H1 (cell line): ENCODE measurements around the gene DNAH8. TPM values are rescaled to one million over a fixed set of nuclear protein-coding genes. Genes with fewer than 3 reads are reported as not detected.
A peak's percentile ranks its signal among the peaks of the same experiment; 100 is the strongest.

Experiments used
- CTCF ChIA-PET: fragments of 300-600 bp; sonication (Branson Sonifier 250); formaldehyde crosslinking; loops from one replicate; lab custom pipeline; 2021; ENCODE audit not compliant: partially characterized antibody; lab: Charles Lee
- POLR2A ChIA-PET: fragments of 300-600 bp; sonication (Branson Sonifier 250); formaldehyde crosslinking; loops from one replicate; lab custom pipeline; 2021; ENCODE audit warnings: inconsistent platforms; ENCODE audit not compliant: partially characterized antibody; lab: Charles Lee
- DNase-seq, 2 experiments: peaks; one replicate each; pipeline versions ENCODE4 v3.0.0 to v3.0.0-alpha.2; 2010 to 2022; ENCODE audit warnings: low spot score in 2 of 2, low read depth in 1 of 2, mixed read lengths in 1 of 2
- FAIRE-seq: peaks from 2 replicates; lab custom pipeline; 2011; peaks lifted over from hg19 to GRCh38; lab: Jason Lieb, UNC
- H2AFZ ChIP-seq: 2 replicates; pipeline ENCODE4 v1.8.1; 2012; ENCODE audit warnings: low read length, inconsistent platforms
- H2AK5ac ChIP-seq: 2 replicates; pipeline ENCODE4 v1.6.1; 2013; ENCODE audit warnings: low read depth, low read length
- H2BK120ac ChIP-seq: replicated peaks from 2 replicates; pipeline ENCODE3; 2013; ENCODE audit warnings: low read depth, low read length, inconsistent platforms
- H2BK12ac ChIP-seq: 2 replicates; pipeline ENCODE4 v1.6.1; 2013; ENCODE audit warnings: low read depth, low read length
- H2BK15ac ChIP-seq: 2 replicates; pipeline ENCODE4 v1.6.1; 2013; ENCODE audit warnings: low read length
- H2BK20ac ChIP-seq: 2 replicates; pipeline ENCODE4 v1.6.1; 2013; ENCODE audit warnings: low read length
- H2BK5ac ChIP-seq: 2 replicates; pipeline ENCODE4 v1.6.1; 2013; ENCODE audit warnings: low read depth, low read length
- H3K14ac ChIP-seq: 2 replicates; pipeline ENCODE4 v1.6.1; 2013; ENCODE audit warnings: inconsistent platforms; ENCODE audit not compliant: insufficient read length
- H3K18ac ChIP-seq: 2 replicates; pipeline ENCODE4 v1.6.1; 2013; ENCODE audit warnings: low read length; ENCODE audit errors: extremely low read depth
- H3K23ac ChIP-seq: 2 replicates; pipeline ENCODE4 v1.6.1; 2013; ENCODE audit warnings: inconsistent platforms; ENCODE audit not compliant: insufficient read length
- H3K23me2 ChIP-seq: 2 replicates; pipeline ENCODE4 v1.6.1; 2013; ENCODE audit warnings: low read depth, low read length
- H3K27ac ChIP-seq: 2 replicates; pipeline ENCODE4 v1.6.1; 2011; ENCODE audit warnings: low read depth, low read length, inconsistent platforms
- H3K27me3 ChIP-seq, 4 experiments: replicated peaks in 1 of 4; 1 replicate in 1 of 4; 2 replicates in 3 of 4; pipeline versions ENCODE4 v1.6.1 to v1.8.1; 2011 to 2013; ENCODE audit warnings: low read length in 3 of 4, mild to moderate bottlenecking in 3 of 4, inconsistent platforms in 2 of 4, mixed read lengths in 2 of 4, moderate library complexity in 1 of 4; ENCODE audit not compliant: control insufficient read depth in 3 of 4, insufficient read depth in 3 of 4; ENCODE audit errors: extremely low read depth in 1 of 4
- H3K36me3 ChIP-seq, 4 experiments: 2 replicates each; pipeline versions ENCODE4 v1.6.1 to v1.8.1; 2011 to 2013; ENCODE audit warnings: mild to moderate bottlenecking in 4 of 4, low read length in 3 of 4, moderate library complexity in 2 of 4, control low read depth in 1 of 4, inconsistent platforms in 1 of 4; ENCODE audit not compliant: insufficient read depth in 4 of 4, control insufficient read depth in 2 of 4
- H3K4ac ChIP-seq: replicated peaks from 2 replicates; pipeline ENCODE3; 2013; ENCODE audit warnings: low read length, low read depth, mixed read lengths, inconsistent platforms; ENCODE audit not compliant: insufficient read length
- H3K4me1 ChIP-seq, 4 experiments: replicated peaks in 1 of 4; 1 replicate in 1 of 4; 2 replicates in 3 of 4; pipeline versions ENCODE4 v1.6.1 to v1.8.1; 2011 to 2013; ENCODE audit warnings: low read length in 3 of 4, inconsistent platforms in 2 of 4, mixed read lengths in 1 of 4; ENCODE audit not compliant: insufficient read depth in 4 of 4, control insufficient read depth in 3 of 4
- H3K4me2 ChIP-seq, 2 experiments: 2 replicates each; pipeline versions ENCODE4 v1.6.1 to v1.8.1; 2011 to 2013; ENCODE audit warnings: low read depth in 2 of 2, low read length in 2 of 2, control low read depth in 1 of 2, inconsistent platforms in 1 of 2, mild to moderate bottlenecking in 1 of 2; ENCODE audit not compliant: insufficient read depth in 1 of 2
- H3K4me3 ChIP-seq, 4 experiments: fragments of 200-600, 300-600 bp in 1 of 4; sonication (generic), shearing (Covaris generic), sonication (Bioruptor Twin) in 1 of 4; 2 replicates each; pipeline versions ENCODE4 v1.5.1 to v1.8.1; 2011 to 2016; ENCODE audit warnings: low read length in 4 of 4, low read depth in 3 of 4, control low read depth in 2 of 4, inconsistent platforms in 2 of 4, mild to moderate bottlenecking in 2 of 4, mixed read lengths in 1 of 4, moderate library complexity in 1 of 4; ENCODE audit not compliant: insufficient read depth in 2 of 4; ENCODE audit errors: extremely low read depth in 1 of 4
- H3K56ac ChIP-seq: replicated peaks from 2 replicates; pipeline ENCODE3; 2013; ENCODE audit warnings: low read depth, mild to moderate bottlenecking, mixed read lengths, low read length, inconsistent platforms; ENCODE audit not compliant: insufficient read length
- H3K79me1 ChIP-seq: 2 replicates; pipeline ENCODE4 v1.6.1; 2013; ENCODE audit warnings: low read depth, low read length, control low read depth
- H3K79me2 ChIP-seq, 2 experiments: 2 replicates each; pipeline versions ENCODE4 v1.6.1 to v1.8.1; 2012 to 2013; ENCODE audit warnings: low read length in 2 of 2, mild to moderate bottlenecking in 2 of 2, inconsistent platforms in 1 of 2; ENCODE audit not compliant: insufficient read depth in 2 of 2, control insufficient read depth in 1 of 2
- H3K9ac ChIP-seq, 4 experiments: replicated peaks in 1 of 4; 1 replicate in 1 of 4; 2 replicates in 3 of 4; pipeline versions ENCODE4 v1.6.1 to v1.8.1; 2011 to 2013; ENCODE audit warnings: low read depth in 3 of 4, low read length in 3 of 4, control low read depth in 2 of 4, mild to moderate bottlenecking in 2 of 4, moderate library complexity in 2 of 4, inconsistent platforms in 1 of 4; ENCODE audit errors: extremely low read depth in 1 of 4
- H3K9me3 ChIP-seq, 2 experiments: 2 replicates each; pipeline versions ENCODE4 v1.6.1 to v1.8.1; 2012 to 2013; ENCODE audit warnings: mild to moderate bottlenecking in 2 of 2, moderate library complexity in 2 of 2, control low read depth in 1 of 2, inconsistent platforms in 1 of 2, low read depth in 1 of 2, low read length in 1 of 2, mixed read lengths in 1 of 2; ENCODE audit not compliant: insufficient read depth in 2 of 2
- H4K20me1 ChIP-seq, 2 experiments: replicated peaks in 1 of 2; 2 replicates each; pipeline versions ENCODE3 to v1.8.1; 2011 to 2013; ENCODE audit warnings: inconsistent platforms in 2 of 2, low read length in 2 of 2, mild to moderate bottlenecking in 1 of 2; ENCODE audit not compliant: insufficient read depth in 2 of 2, control insufficient read depth in 1 of 2
- H4K5ac ChIP-seq: 2 replicates; pipeline ENCODE4 v1.6.1; 2013; ENCODE audit warnings: low read length, low read depth, mixed read lengths, inconsistent platforms; ENCODE audit not compliant: insufficient read length
- H4K8ac ChIP-seq: 2 replicates; pipeline ENCODE4 v1.8.0; 2013; ENCODE audit warnings: mild to moderate bottlenecking, moderate library complexity, low read length, inconsistent platforms; ENCODE audit not compliant: insufficient read depth; ENCODE audit errors: extremely low read depth
- H4K91ac ChIP-seq: replicated peaks from 2 replicates; pipeline ENCODE3; 2013; ENCODE audit warnings: low read length, mixed read lengths, inconsistent platforms; ENCODE audit not compliant: insufficient read length
- CTCF ChIP-seq, 3 experiments: IDR thresholded peaks; 1 replicate in 2 of 3; 2 replicates in 1 of 3; pipeline versions ENCODE4 v1.5.1 to v1.6.1; 2011; ENCODE audit warnings: low read length in 3 of 3, mild to moderate bottlenecking in 3 of 3, inconsistent platforms in 2 of 3, low read depth in 1 of 3, moderate library complexity in 1 of 3; ENCODE audit not compliant: insufficient read depth in 1 of 3; ENCODE audit errors: control extremely low read depth in 1 of 3
- JUND ChIP-seq: IDR thresholded peaks from 2 replicates; pipeline ENCODE4 v1.6.1; 2011; ENCODE audit warnings: mild to moderate bottlenecking, improper control_type of control experiment, low read length
- RAD21 ChIP-seq, 2 experiments: IDR thresholded peaks in 1 of 2; conservative IDR thresholded peaks in 1 of 2; 2 replicates each; pipeline ENCODE4 v1.6.1; 2011; ENCODE audit warnings: low read depth in 2 of 2, low read length in 2 of 2, improper control_type of control experiment in 1 of 2, inconsistent platforms in 1 of 2, mild to moderate bottlenecking in 1 of 2, moderate library complexity in 1 of 2
- RFX5 ChIP-seq: IDR thresholded peaks from 2 replicates; pipeline ENCODE4 v1.6.1; 2011; ENCODE audit warnings: low read depth, low read length, improper control_type of control experiment, borderline replicate concordance
- RNF2 ChIP-seq: fragments of 200-900, 300-1000 bp; sonication (generic); IDR thresholded peaks from 2 replicates; pipeline ENCODE4 v1.7.1; 2016; ENCODE audit warnings: borderline replicate concordance, low read depth, mild to moderate bottlenecking, antibody characterized with exemption, low read length; ENCODE audit not compliant: poor library complexity, severe bottlenecking; ENCODE audit errors: missing control alignments
- YY1 ChIP-seq: IDR thresholded peaks from 2 replicates; pipeline ENCODE4 v1.6.1; 2011; ENCODE audit warnings: low read depth, mild to moderate bottlenecking, low read length
- WGBS, 2 experiments: shearing (Covaris generic) in 1 of 2; methylation state at CpG; one replicate each; pipeline versions ENCODE4 v1.1.6 to v1.1.7; 2013 to 2015; ENCODE audit warnings: low lambda C conversion rate in 2 of 2, mixed read lengths in 2 of 2, inconsistent platforms in 1 of 2, low coverage in 1 of 2, missing lambda C conversion rate in 1 of 2; ENCODE audit not compliant: insufficient replicate concordance in 2 of 2, insufficient coverage in 1 of 2, insufficient read length in 1 of 2; ENCODE audit errors: extremely low coverage in 1 of 2, missing lambda C conversion rate in 1 of 2; 5-methylcytosine and 5-hydroxymethylcytosine counted together
- polyA plus RNA-seq, 7 experiments: library from polyadenylated mRNA; depleted of rRNA in 3 of 7; stranded (reverse) in 5 of 7; unstranded in 2 of 7; fragments of >200 nt in 5 of 7; fragments of 200-250 nt in 2 of 7; gene quantifications; 1 replicate in 5 of 7; 2 replicates in 1 of 7; 4 replicates in 1 of 7; pipeline versions ENCODE4 v1.2.1 to v1.2.3, GENCODE V29; 2011 to 2013; ENCODE audit warnings: missing spikeins in 2 of 7, mixed read lengths in 2 of 7
- total RNA-seq: library from RNA; stranded (reverse); fragmentation: NEBNext Ultra II Directional; extraction: Animal tissue kit (Norgen Biotek cat#: 25700); gene quantifications from 2 replicates; pipeline ENCODE4 v1.2.1, GENCODE V29; 2021

The DNAH8 gene
- total and polyA plus RNA-seq, 2 of the 8 experiments (the other 6 are each of a cell fraction or from before 2014, with no cell fraction given): under 0.01 TPM; not detected in 1

GRCh38 chr6:38720295-38720694 lies 5.2 kb downstream of the DNAH8 start:
- Histone ChIP-seq H4K20me1 (no peaks in the 10 kb centered on the region), H4K5ac (no peak overlapping the region), H4K8ac (no peak overlapping the region), H2AK5ac (no peak overlapping the region), H2AFZ (peak overlapping the region; percentile 86; the same call in 1 of the 2 replicates), H3K27ac (no peak overlapping the region), H3K23me2 (no peaks in the 10 kb centered on the region), H3K9me3 (no peaks in the 10 kb centered on the region), H3K79me2 (no peaks in the 10 kb centered on the region), H3K27me3 (peaks cover 0 to 4% (median 4%) of the 10 kb centered on the region in 4 experiments; a peak in 5 of 7 replicates), H4K91ac (no peak overlapping the region), H3K9ac (no peak overlapping the region), H3K56ac (no peak overlapping the region), H3K79me1 (no peaks in the 10 kb centered on the region), H3K36me3 (no peaks in the 10 kb centered on the region), H2BK12ac (no peak overlapping the region), H3K18ac (no peak overlapping the region; the same call in 1 of the 2 replicates), H3K4me2 (no peak overlapping the region), H2BK15ac (no peak overlapping the region), H2BK120ac (no peak overlapping the region), H3K4me3 (no peak overlapping the region), H2BK20ac (no peak overlapping the region), H3K14ac (no peak overlapping the region), H3K4me1 (no peaks in the 10 kb centered on the region), H2BK5ac (no peak overlapping the region), H3K4ac (no peak overlapping the region), H3K23ac (no peak overlapping the region)
- DNase-seq (no peak), FAIRE-seq (peak; percentile 60)
- CTCF ChIA-PET: interaction anchor here (0.6 to 1.0 kb wide), 2 partner anchors 34 to 163 kb away, joined by 3 read pairs; no protein-coding TSS in a partner anchor
- POLR2A ChIA-PET: no interaction called here
- 61% methylated on average over 2 of the region's 2 CpGs; no CpG with 5 or more reads in 1 of the 2 experiments for WGBS, 2 experiments
- TF ChIP-seq YY1: 0 out of 2 replicates have a peak, but pooled peaks have one; percentile 46
- peak; percentile 72 to 76 for TF ChIP-seq RAD21 (IDR thresholded peaks at IDR 0.05 in 1 of 2, conservative IDR thresholded peaks at IDR 0.05 in 1 of 2; ENCODE audit: low read depth in 2 of 2, low read length in 2 of 2)
- TF ChIP-seq CTCF (IDR thresholded peaks at IDR 0.05; ENCODE audit: control extremely low read depth in 1 of 3, insufficient read depth in 1 of 3, low read depth in 1 of 3, low read length in 3 of 3): peak in 2 of 3 experiments; percentile 39 to 42; a peak in 3 of 4 replicates
- no peak for TF ChIP-seq JUND
- no peak for TF ChIP-seq RNF2
- TF ChIP-seq RFX5: no peak
